BLaER1 (cell line): ENCODE results near the gene WASHC3.
A peak's percentile ranks its signal among the peaks of the same experiment; 100 is the strongest.

Experiments
- H3K27ac ChIP-seq: shearing (Covaris generic); formaldehyde crosslinking; 2 replicates; pipeline ENCODE4 v1.8.1; 2022
- H3K27me3 ChIP-seq: shearing (Covaris generic); formaldehyde crosslinking; 2 replicates; pipeline ENCODE4 v1.8.1; 2022
- H3K36me3 ChIP-seq: shearing (Covaris generic); formaldehyde crosslinking; 2 replicates; pipeline ENCODE4 v1.8.1; 2022
- H3K4me1 ChIP-seq: shearing (Covaris generic); formaldehyde crosslinking; 2 replicates; pipeline ENCODE4 v1.8.1; 2022
- H3K4me2 ChIP-seq: shearing (Covaris generic); formaldehyde crosslinking; 2 replicates; pipeline ENCODE4 v1.8.1; 2022
- H3K4me3 ChIP-seq: shearing (Covaris generic); formaldehyde crosslinking; 2 replicates; pipeline ENCODE4 v1.8.1; 2022
- H3K9ac ChIP-seq: shearing (Covaris generic); formaldehyde crosslinking; 2 replicates; pipeline ENCODE4 v1.8.1; 2022
- H3K9me3 ChIP-seq: shearing (Covaris generic); formaldehyde crosslinking; 2 replicates; pipeline ENCODE4 v1.8.1; 2022
- H4K20me1 ChIP-seq: shearing (Covaris generic); formaldehyde crosslinking; 2 replicates; pipeline ENCODE4 v1.8.1; 2022
- Cebpa-rat ChIP-seq: shearing (Covaris generic); IDR thresholded peaks from 2 replicates; pipeline ENCODE4 v1.8.1; 2022

The WASHC3 gene

DNA sequence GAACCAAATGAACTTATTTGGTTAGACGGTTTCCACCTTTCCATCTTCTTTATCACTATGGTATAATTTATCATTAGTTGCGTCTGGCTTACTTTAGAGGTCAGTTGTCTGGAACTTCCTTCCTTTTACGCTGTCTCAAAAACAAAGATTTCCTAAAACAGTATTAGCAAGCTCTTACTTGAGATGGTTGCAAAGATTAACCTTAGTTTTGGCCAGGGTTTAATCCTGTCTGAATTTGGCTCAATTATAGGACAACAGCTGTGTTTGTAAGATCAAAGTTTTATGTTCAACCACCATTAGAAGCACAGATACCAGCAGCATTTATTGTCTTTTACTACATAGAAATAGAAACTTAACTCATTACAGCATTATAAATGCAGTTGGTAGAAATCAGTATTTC is 7.9 kb upstream of the WASHC3 start:
- Histone ChIP-seq H3K9me3 (no peaks in the 10 kb centered on the region), H3K27me3 (no peaks in the 10 kb centered on the region), H3K4me3 (no peak overlapping the region), H4K20me1 (no peaks in the 10 kb centered on the region), H3K9ac (no peak overlapping the region), H3K4me2 (no peak overlapping the region), H3K4me1 (no peaks in the 10 kb centered on the region), H3K27ac (no peak overlapping the region), H3K36me3 (peaks cover 9% of the 10 kb centered on the region; the same call in 1 of the 2 replicates)
- TF ChIP-seq Cebpa-rat = no peak

GRCh38 chr12:102067574-102068258 is 5.9 kb upstream of the WASHC3 start:
- Histone ChIP-seq H3K9ac (no peak overlapping the region), H3K27ac (no peak overlapping the region), H3K36me3 (no peaks in the 10 kb centered on the region), H4K20me1 (no peaks in the 10 kb centered on the region), H3K4me2 (no peak overlapping the region), H3K4me1 (no peaks in the 10 kb centered on the region), H3K4me3 (no peak overlapping the region), H3K9me3 (no peaks in the 10 kb centered on the region), H3K27me3 (no peaks in the 10 kb centered on the region)
- TF ChIP-seq Cebpa-rat = no peak

GRCh38 chr12:102064476-102064875 is 2.7 kb upstream of the WASHC3 start:
- Histone ChIP-seq H3K27me3 (no peaks in the 10 kb centered on the region), H3K4me3 (no peak overlapping the region), H3K36me3 (no peaks in the 10 kb centered on the region), H3K9ac (no peak overlapping the region), H3K27ac (no peak overlapping the region), H3K9me3 (no peaks in the 10 kb centered on the region), H3K4me2 (no peak overlapping the region), H4K20me1 (no peaks in the 10 kb centered on the region), H3K4me1 (peaks cover 8% of the 10 kb centered on the region)
- TF ChIP-seq Cebpa-rat = no peak

DNA sequence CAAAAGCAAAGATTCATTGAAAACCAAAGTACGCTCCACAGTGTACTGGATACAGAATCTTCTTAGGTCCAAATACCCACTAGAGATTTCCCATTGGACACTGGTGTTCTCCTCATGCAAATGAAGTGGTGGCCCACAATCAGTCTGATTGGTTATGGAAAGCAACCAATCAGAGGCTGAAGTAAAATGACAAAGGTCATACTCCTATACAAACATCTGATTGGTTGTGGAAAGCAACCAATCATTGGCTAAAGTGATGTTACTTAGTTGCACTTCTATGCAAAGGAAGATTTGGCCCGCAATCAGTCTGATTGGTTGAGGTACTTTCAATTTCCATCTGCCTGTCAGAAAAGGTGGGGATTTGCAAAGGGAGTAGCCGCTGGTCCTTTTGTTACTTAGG is 1.3 kb upstream of the WASHC3 start:
- no peaks in the 10 kb centered on the region for H4K20me1 ChIP-seq
- H3K27me3 ChIP-seq = no peaks in the 10 kb centered on the region
- 0 out of 2 replicates have a peak, but pooled peaks cover 6% of the 10 kb centered on the region for H3K36me3 ChIP-seq
- H3K4me3 ChIP-seq = no peak overlapping the region
- no peak overlapping the region for H3K27ac ChIP-seq
- peaks cover 8% of the 10 kb centered on the region for H3K4me1 ChIP-seq
- no peak for TF ChIP-seq Cebpa-rat
- no peak overlapping the region for H3K4me2 ChIP-seq
- H3K9me3 ChIP-seq = no peaks in the 10 kb centered on the region
- no peak overlapping the region for H3K9ac ChIP-seq

- no peak for TF ChIP-seq Cebpa-rat
- no peaks in the 10 kb centered on the region for H3K9me3 ChIP-seq
- no peaks in the 10 kb centered on the region for H3K27me3 ChIP-seq
- H4K20me1 ChIP-seq = no peaks in the 10 kb centered on the region
- H3K9ac ChIP-seq = no peak overlapping the region
- H3K4me3 ChIP-seq = peak overlapping the region; percentile 85
- H3K36me3 ChIP-seq = 0 out of 2 replicates have a peak, but pooled peaks cover 6% of the 10 kb centered on the region
- H3K4me2 ChIP-seq = peak overlapping the region; percentile 42
- H3K27ac ChIP-seq = no peak overlapping the region
- peaks cover 8% of the 10 kb centered on the region for H3K4me1 ChIP-seq
Measured at GRCh38 chr12:102062419-102062806, 622 bp upstream of the WASHC3 start.

- Histone ChIP-seq H3K27ac (peak overlapping the region; percentile 83), H3K36me3 (0 out of 2 replicates have a peak, but pooled peaks cover 6% of the 10 kb centered on the region)
Measured at GRCh38 chr12:102061096-102061559, 663 bp downstream of the WASHC3 start.

DNA sequence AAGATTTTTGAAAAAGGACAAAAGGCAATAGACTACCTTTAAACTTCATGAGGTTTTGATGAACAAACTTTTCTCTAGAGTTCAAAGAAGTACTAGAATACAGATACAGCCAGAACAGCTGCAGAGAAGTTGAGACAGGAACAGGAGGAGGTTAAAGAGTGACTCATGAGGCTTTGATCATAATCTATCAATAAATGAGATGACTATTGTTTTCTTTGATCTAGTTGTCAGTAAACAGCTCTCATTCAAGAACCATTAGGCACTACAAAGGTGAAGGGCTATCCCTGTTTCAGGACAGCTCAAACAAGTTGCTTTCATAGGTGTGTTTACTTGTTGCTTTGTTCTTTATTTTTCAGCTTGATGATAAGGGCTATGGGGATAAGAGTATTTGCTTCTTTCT is 2.4 kb downstream of the WASHC3 start:
- no peak overlapping the region for H3K27ac ChIP-seq
- no peaks in the 10 kb centered on the region; the same call in 1 of the 2 replicates for H3K9me3 ChIP-seq
- no peaks in the 10 kb centered on the region for H4K20me1 ChIP-seq
- H3K9ac ChIP-seq = no peak overlapping the region
- H3K27me3 ChIP-seq = no peaks in the 10 kb centered on the region
- no peak overlapping the region for H3K4me2 ChIP-seq
- peaks cover 8% of the 10 kb centered on the region for H3K4me1 ChIP-seq
- no peak overlapping the region for H3K4me3 ChIP-seq
- H3K36me3 ChIP-seq = peaks cover 13% of the 10 kb centered on the region; the same call in 1 of the 2 replicates
- no peak for TF ChIP-seq Cebpa-rat

More at GRCh38 chr12:102061096-102061559, 663 bp downstream of the WASHC3 start:
- H3K27me3 ChIP-seq = no peaks in the 10 kb centered on the region
- no peaks in the 10 kb centered on the region for H3K9me3 ChIP-seq
- peak overlapping the region; percentile 85 for H3K4me3 ChIP-seq
- peak overlapping the region; percentile 83 for H3K9ac ChIP-seq
- H3K4me2 ChIP-seq = peak overlapping the region; percentile 83
- no peaks in the 10 kb centered on the region for H4K20me1 ChIP-seq
- peaks cover 8% of the 10 kb centered on the region for H3K4me1 ChIP-seq
- TF ChIP-seq Cebpa-rat = no peak

DNA sequence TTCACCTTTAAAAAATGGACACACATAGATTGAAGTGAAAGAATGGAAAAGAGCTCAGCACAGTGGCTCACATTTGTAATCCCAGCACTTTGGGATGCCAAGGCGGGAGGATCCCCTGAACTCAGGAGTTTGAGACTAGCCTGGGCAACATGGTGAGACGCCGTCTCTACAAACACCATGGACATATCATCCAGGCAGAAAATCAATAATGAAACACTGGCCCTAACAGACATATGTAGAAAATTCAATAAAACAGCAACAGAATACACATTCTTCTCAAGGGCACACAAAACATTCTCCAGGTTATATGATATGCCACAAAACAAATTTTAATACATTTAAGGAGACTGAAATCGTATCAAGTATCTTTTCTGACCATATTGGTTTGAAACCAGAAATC is 7.4 kb downstream of the WASHC3 start:
- TF ChIP-seq Cebpa-rat = no peak
- Histone ChIP-seq H3K9ac (no peak overlapping the region), H3K4me1 (no peaks in the 10 kb centered on the region), H3K27ac (no peak overlapping the region), H3K4me2 (no peak overlapping the region), H3K27me3 (no peaks in the 10 kb centered on the region), H4K20me1 (no peaks in the 10 kb centered on the region), H3K9me3 (no peaks in the 10 kb centered on the region; the same call in 1 of the 2 replicates), H3K36me3 (peaks cover 39% of the 10 kb centered on the region), H3K4me3 (no peak overlapping the region)

DNA sequence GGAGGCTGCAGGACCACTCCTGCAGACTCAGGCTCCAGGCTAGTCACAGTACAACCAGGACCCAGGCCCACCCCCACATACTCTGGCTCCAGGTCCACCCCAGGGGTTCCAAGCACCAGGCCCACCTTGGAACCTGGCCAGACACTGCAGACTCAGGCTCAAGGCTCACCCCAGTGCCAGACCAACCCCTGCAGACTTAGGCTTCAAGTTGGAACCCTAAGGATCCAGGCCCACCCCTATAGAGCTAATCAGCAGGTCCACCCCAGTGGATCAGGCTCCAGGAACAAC is 8.8 kb downstream of the WASHC3 start:
- Histone ChIP-seq H3K9me3 (no peaks in the 10 kb centered on the region; the same call in 1 of the 2 replicates), H3K4me3 (no peak overlapping the region), H4K20me1 (no peaks in the 10 kb centered on the region), H3K36me3 (peaks cover 38% of the 10 kb centered on the region), H3K27ac (no peak overlapping the region), H3K4me2 (no peak overlapping the region), H3K27me3 (no peaks in the 10 kb centered on the region), H3K9ac (no peak overlapping the region), H3K4me1 (no peaks in the 10 kb centered on the region)
- TF ChIP-seq Cebpa-rat = no peak

- no peak overlapping the region for H3K4me3 ChIP-seq
- no peaks in the 10 kb centered on the region for H3K4me1 ChIP-seq
- no peak for TF ChIP-seq Cebpa-rat
- H3K4me2 ChIP-seq = no peak overlapping the region
- H3K9me3 ChIP-seq = no peaks in the 10 kb centered on the region; the same call in 1 of the 2 replicates
- no peaks in the 10 kb centered on the region for H3K27me3 ChIP-seq
- no peak overlapping the region for H3K9ac ChIP-seq
- H3K36me3 ChIP-seq = peaks cover 38% of the 10 kb centered on the region
- no peak overlapping the region for H3K27ac ChIP-seq
- H4K20me1 ChIP-seq = no peaks in the 10 kb centered on the region
Measured at GRCh38 chr12:102052192-102053061, 9.4 kb downstream of the WASHC3 start.
